EH (cell line): ENCODE measurements around the gene GRAMD1A.
A peak's percentile ranks its signal among the peaks of the same experiment; 100 is the strongest.
"Not testable (repeated sequence)": the region's sequence is repeated elsewhere in the genome, so short reads cannot be mapped to it uniquely, and the experiment has no call there.

ENCODE experiments used
- DNase-seq: peaks from one replicate; pipeline ENCODE4 v3.0.0-alpha.2; 2015; ENCODE audit warnings: low read depth

Gene GRAMD1A

GRCh38 chr19:35038623-35039512 lies 38.7 kb downstream of the GRAMD1A start:
- DNase-seq: no peak

DNA sequence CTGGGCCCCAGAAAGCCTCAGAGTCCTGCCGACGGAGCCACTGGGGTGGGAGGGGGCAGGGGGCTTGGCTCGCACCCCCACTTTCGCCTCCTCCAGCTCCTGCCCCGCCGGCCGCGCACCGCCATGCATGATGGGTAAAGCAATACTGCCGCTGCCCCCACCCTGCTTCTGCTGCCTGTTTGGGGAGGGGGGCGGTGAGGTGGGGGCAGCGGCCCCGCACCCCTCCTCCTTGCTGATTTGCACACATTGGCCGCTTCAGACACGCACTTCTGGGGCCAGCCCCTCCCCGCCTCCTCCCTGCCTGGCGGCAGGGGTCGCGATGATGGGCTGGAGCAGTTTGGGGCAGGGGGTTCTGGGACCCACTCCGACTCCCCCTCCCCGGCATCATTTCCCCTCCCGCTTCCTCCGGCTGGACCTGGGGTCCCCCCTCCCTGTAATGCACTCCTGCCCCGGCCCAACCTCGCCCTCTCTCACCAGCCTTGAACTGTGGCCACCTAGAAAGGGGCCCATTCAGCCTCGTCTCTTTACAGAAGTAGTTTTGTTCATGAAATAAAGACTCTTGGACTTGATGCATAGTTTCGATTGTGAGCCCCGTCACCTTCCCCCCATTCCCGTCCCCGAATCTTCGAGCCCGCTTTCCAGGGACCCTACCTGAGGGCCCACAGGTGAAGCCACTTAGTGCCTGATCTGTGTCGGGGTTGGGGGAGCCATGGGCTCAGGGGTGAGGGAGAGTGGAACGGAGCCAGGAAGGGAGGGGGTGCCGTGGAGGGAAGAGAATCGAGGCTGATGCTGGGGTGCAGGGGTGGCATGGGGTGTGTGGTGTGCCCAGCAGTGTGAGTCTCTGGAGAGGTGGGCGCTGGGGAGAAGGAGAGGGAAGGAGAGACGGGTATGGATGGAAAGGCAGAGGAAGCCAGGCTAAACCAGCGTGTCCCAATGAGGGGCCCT lies 40.0 kb downstream of the GRAMD1A start:
- no peak for DNase-seq

GRCh38 chr19:35040826-35041547 lies 40.9 kb downstream of the GRAMD1A start:
- no peak for DNase-seq

DNA sequence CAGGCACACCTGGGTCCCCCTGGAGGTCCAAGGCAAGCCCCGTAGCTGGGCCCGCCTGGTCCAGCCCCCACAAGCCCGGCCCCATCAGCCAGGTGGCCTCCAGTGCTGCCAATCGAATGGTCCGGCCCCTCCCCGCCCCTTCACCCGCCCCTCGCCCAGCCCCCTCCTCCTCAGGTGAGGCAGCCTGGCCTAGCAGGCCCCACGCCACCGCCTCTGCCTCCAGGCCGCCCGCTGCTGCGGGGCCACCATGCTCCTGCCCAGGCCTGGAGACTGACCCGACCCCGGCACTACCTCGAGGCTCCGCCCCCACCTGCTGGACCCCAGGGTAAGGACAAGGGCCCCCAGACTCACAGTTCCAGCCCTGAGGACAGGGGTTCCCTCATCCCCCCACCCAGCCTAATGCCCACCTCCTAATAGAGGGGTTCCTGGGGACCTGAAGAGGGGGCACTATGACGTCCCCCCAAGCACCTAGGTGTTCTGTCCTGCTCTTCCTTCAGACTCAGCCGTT lies 41.5 kb downstream of the GRAMD1A start, which contains the start of gene HPN:
HPN (plus strand) TSS at position 174 of the 508 bp plus-strand sequence. CDS start 786 bp downstream, outside the sequence.
- no peak for DNase-seq

- DNase-seq: no peak
These were observed 42.1 kb downstream of the GRAMD1A start for GRCh38 chr19:35042056-35042730.

DNA sequence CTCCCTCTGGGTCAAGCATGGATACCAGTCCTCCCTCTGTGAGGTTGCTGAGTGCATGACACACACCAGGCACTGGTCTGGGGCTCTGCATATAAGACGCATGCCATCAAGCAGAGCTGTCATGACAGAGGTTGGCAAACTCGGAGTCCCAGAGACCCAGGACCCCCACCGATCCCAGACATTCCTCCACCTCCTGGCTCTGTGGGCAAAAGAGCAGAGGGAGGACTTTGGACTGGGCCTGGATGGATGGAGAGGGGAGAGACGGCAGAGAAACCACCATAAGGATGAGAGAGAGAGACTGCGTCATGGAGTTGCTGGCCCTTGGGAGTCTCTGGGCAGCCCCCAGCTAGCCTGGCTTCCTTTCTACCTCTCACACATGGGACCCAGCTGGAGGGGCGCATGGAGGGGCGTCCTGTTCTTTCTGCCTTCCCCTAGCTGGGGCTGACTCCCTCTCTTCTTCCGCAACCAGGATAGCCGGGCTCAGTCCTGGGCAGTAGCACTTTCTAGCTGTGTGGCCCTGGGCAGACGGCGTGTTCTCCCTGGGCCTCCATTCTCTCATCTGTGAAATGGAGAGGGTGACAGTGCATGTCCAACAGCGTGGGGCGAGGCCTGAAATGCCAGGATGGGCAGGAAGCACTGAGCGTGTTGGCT lies 43.0 kb downstream of the GRAMD1A start:
- no peak for DNase-seq

GRCh38 chr19:35043906-35044305 lies 43.8 kb downstream of the GRAMD1A start:
- no peak for DNase-seq

GRCh38 chr19:35044317-35045117 lies 44.4 kb downstream of the GRAMD1A start:
- peak; percentile 59 for DNase-seq

- DNase-seq: peak; percentile 62
These were observed 45.7 kb downstream of the GRAMD1A start for GRCh38 chr19:35045667-35046300.

- DNase-seq: no peak
These were observed 46.3 kb downstream of the GRAMD1A start for GRCh38 chr19:35046461-35046860.

DNA sequence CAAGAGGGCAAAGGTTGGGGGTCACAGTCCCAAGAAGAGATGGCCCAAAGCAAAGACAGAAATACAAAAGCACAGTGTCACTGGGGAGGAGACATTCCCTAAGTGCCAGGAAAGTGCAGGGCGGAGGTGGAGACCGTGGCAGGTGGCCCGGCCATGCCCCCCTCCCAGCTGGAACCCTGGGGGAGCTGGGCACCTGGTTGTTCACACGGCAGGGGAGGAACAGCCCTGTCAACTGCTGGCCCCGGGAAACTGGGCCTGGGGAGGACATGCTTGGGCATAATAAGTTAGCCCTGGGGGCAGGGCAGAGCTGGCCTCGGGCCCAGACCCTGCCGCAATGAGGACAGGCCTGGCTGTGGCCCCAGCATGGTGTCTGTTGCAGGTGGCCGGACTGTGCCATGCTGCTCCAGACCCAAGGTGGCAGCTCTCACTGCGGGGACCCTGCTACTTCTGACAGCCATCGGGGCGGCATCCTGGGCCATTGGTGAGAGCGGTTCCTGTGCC lies 48.8 kb downstream of the GRAMD1A start:
- DNase-seq: no peak

- no peak for DNase-seq
These were observed 49.3 kb downstream of the GRAMD1A start for GRCh38 chr19:35049456-35049855.

- not testable (repeated sequence) for DNase-seq
These were observed 50.5 kb downstream of the GRAMD1A start for GRCh38 chr19:35050662-35051061.

DNA sequence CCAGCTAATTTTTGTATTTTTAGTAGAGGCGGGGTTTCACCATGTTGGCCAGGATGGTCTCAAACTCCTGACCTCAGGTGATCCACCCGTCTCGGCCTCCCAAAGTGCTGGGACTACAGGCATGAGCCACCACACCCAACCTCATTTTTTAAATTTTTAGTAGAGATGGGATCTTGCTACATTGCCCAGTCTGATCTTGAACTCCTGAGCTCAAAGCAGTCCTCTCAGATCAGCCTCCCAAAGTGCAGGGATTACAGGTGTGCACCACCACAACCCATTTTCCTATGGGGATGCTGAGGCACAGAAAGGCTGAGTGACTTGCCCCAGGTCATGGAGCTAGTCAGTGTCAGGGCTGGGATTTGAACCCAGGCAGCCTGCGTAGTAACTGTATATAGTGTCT lies 51.1 kb downstream of the GRAMD1A start:
- DNase-seq: not testable (repeated sequence)

DNA sequence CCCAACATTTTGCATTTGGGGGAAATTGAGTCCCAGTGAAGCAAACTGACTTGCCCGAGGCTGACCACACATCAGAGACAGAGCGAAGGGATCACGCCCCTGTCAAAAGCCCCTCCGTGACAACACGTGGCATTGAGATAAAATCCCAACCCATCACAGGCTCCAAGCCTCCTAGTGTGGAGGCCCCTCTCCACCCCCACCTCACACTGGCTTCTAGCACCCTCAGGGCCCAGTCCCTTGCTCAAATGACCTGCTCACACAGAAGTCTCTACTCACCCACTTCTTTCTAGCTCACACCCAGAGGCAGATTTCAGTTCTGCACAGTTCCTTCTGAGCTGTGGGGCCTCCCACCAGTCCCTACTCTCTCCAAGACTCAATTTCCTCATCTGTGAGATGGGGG lies 51.7 kb downstream of the GRAMD1A start:
- DNase-seq: no peak

DNA sequence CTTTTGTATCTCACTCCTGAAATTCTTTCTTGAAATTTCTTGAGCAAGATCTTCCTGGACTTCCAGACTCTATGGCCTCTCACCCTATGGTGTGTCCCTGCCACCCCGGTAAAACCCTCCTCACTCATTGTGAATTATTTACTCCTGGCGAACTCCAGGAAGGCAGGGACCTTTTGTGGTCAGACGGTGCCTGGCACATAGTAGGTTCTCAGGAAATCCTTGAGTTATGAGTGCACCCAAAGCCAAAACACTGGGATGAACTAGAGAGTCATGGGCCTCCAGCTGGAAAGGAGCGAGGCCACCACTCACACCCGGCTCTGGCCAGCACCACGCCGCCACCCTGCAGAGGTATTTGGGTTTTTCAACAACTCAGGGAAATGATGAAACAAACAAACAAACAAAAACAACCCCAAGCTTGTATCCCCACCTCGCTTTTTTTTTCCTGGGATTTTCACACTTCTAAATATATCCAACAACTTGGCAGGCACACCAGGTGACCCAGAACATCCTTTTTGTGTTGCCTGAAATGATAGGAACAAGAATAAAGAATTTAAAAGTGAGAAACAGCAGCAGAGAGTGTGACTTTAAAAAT lies 52.6 kb downstream of the GRAMD1A start:
- DNase-seq: no peak

- no peak for DNase-seq
These were observed 53.7 kb downstream of the GRAMD1A start for GRCh38 chr19:35053667-35054293.

GRCh38 chr19:35054626-35055025 lies 54.5 kb downstream of the GRAMD1A start:
- no peak for DNase-seq
